ENCODE results near the gene FAAP100.

GRCh38 chr17:81500047-81500446 is 52.1 kb downstream of the FAAP100 start:
- TF ChIP-seq, protein P1, sequence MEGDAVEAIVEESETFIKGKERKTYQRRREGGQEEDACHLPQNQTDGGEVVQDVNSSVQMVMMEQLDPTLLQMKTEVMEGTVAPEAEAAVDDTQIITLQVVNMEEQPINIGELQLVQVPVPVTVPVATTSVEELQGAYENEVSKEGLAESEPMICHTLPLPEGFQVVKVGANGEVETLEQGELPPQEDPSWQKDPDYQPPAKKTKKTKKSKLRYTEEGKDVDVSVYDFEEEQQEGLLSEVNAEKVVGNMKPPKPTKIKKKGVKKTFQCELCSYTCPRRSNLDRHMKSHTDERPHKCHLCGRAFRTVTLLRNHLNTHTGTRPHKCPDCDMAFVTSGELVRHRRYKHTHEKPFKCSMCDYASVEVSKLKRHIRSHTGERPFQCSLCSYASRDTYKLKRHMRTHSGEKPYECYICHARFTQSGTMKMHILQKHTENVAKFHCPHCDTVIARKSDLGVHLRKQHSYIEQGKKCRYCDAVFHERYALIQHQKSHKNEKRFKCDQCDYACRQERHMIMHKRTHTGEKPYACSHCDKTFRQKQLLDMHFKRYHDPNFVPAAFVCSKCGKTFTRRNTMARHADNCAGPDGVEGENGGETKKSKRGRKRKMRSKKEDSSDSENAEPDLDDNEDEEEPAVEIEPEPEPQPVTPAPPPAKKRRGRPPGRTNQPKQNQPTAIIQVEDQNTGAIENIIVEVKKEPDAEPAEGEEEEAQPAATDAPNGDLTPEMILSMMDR (IDR thresholded peaks at IDR 0.05): no peak
- TF ChIP-seq POLR2A (IDR thresholded peaks at IDR 0.05): no peak

Measured in body of pancreas (tissue), 4 donors.